ENCODE results near the gene NAT8L. TPM values are rescaled to one million over a fixed set of nuclear protein-coding genes. Genes with fewer than 3 reads are reported as not detected.

NAT8L gene
- total RNA-seq, 1 donor from 2014 or later = 0.24 TPM

- Mint-ChIP-seq H3K4me3 (no peak overlapping the region), H3K36me3 (ENCODE audit: low read depth) (peaks cover 3% of the 10 kb centered on the region), H3K9me3 (peaks cover 11% of the 10 kb centered on the region), H3K27ac (no peak overlapping the region), H3K27me3 (peaks cover 17% of the 10 kb centered on the region), H3K4me1 (no peaks in the 10 kb centered on the region)
- ATAC-seq (ENCODE audit: low read depth) = no peak
- ChIA-PET CTCF (no interaction called here), POLR2A (no interaction called here)
- no peak for TF ChIP-seq CTCF (IDR thresholded peaks at IDR 0.05)
- no peak for DNase-seq
- intact Hi-C loops (cut with micrococcal nuclease) = no loop called here
Observed at GRCh38 chr4:2092669-2093053, 33.5 kb downstream of the NAT8L start.

- POLR2A ChIA-PET = no interaction called here
- DNase-seq = no peak
- Mint-ChIP-seq H3K27ac (no peak overlapping the region), H3K9me3 (peaks cover 11% of the 10 kb centered on the region), H3K4me3 (no peak overlapping the region), H3K27me3 (peaks cover 19% of the 10 kb centered on the region), H3K4me1 (no peaks in the 10 kb centered on the region), H3K36me3 (ENCODE audit: low read depth) (peaks cover 3% of the 10 kb centered on the region)
- TF ChIP-seq CTCF (IDR thresholded peaks at IDR 0.05) = no peak
- CTCF ChIA-PET = no interaction called here
- intact Hi-C loops (cut with micrococcal nuclease) = no loop called here
- no peak for ATAC-seq (ENCODE audit: low read depth)
Observed at GRCh38 chr4:2093265-2093664, 34.1 kb downstream of the NAT8L start.

- POLR2A ChIA-PET = no interaction called here
- CTCF ChIA-PET = no interaction called here
- TF ChIP-seq CTCF (IDR thresholded peaks at IDR 0.05) = no peak
- peaks cover 11% of the 10 kb centered on the region for H3K9me3 Mint-ChIP-seq
- peaks cover 3% of the 10 kb centered on the region for H3K36me3 Mint-ChIP-seq (ENCODE audit: low read depth)
- intact Hi-C loops (cut with micrococcal nuclease) = no loop called here
- ATAC-seq (ENCODE audit: low read depth) (no peak), DNase-seq (no peak)
- no peak overlapping the region for H3K27ac Mint-ChIP-seq
- H3K27me3 Mint-ChIP-seq = peaks cover 25% of the 10 kb centered on the region
- H3K4me1 Mint-ChIP-seq = no peaks in the 10 kb centered on the region
- H3K4me3 Mint-ChIP-seq = no peak overlapping the region
Observed at GRCh38 chr4:2094545-2094944, 35.4 kb downstream of the NAT8L start.

- Mint-ChIP-seq H3K4me3 (no peak overlapping the region), H3K27me3 (peaks cover 28% of the 10 kb centered on the region), H3K36me3 (ENCODE audit: low read depth) (peaks cover 3% of the 10 kb centered on the region), H3K9me3 (peaks cover 12% of the 10 kb centered on the region), H3K27ac (no peak overlapping the region), H3K4me1 (no peaks in the 10 kb centered on the region)
- DNase-seq (no peak), ATAC-seq (ENCODE audit: low read depth) (no peak)
- TF ChIP-seq CTCF (IDR thresholded peaks at IDR 0.05) = no peak
- intact Hi-C loops (cut with micrococcal nuclease) = no loop called here
- ChIA-PET POLR2A (no interaction called here), CTCF (no interaction called here)
Observed at GRCh38 chr4:2095236-2096072, 36.3 kb downstream of the NAT8L start.

- CTCF ChIA-PET = no interaction called here
- H3K27ac Mint-ChIP-seq = no peak overlapping the region
- peaks cover 3% of the 10 kb centered on the region for H3K36me3 Mint-ChIP-seq (ENCODE audit: low read depth)
- intact Hi-C loops (cut with micrococcal nuclease) = no loop called here
- ATAC-seq (ENCODE audit: low read depth) (no peak), DNase-seq (no peak)
- POLR2A ChIA-PET = no interaction called here
- H3K4me1 Mint-ChIP-seq = no peaks in the 10 kb centered on the region
- no peak overlapping the region for H3K4me3 Mint-ChIP-seq
- no peak for TF ChIP-seq CTCF (IDR thresholded peaks at IDR 0.05)
- H3K27me3 Mint-ChIP-seq = peaks cover 29% of the 10 kb centered on the region
- peaks cover 13% of the 10 kb centered on the region for H3K9me3 Mint-ChIP-seq
Observed at GRCh38 chr4:2096073-2096609, 37.0 kb downstream of the NAT8L start.
